Tongue (tissue), 2 donors: Measurements from ENCODE around the gene EPAS1. TPM values are rescaled to one million over a fixed set of nuclear protein-coding genes. Genes with fewer than 3 reads are reported as not detected.

Experiments
- DNase-seq: peaks from one replicate; pipeline ENCODE4 v3.0.0-alpha.2; 2015
- total RNA-seq: library from RNA; depleted of rRNA; stranded (reverse); fragments of >200 nt; gene quantifications from one replicate; pipeline ENCODE4 v1.2.3, GENCODE V29; 2014

EPAS1 gene
- 83.4 TPM for total RNA-seq

DNA sequence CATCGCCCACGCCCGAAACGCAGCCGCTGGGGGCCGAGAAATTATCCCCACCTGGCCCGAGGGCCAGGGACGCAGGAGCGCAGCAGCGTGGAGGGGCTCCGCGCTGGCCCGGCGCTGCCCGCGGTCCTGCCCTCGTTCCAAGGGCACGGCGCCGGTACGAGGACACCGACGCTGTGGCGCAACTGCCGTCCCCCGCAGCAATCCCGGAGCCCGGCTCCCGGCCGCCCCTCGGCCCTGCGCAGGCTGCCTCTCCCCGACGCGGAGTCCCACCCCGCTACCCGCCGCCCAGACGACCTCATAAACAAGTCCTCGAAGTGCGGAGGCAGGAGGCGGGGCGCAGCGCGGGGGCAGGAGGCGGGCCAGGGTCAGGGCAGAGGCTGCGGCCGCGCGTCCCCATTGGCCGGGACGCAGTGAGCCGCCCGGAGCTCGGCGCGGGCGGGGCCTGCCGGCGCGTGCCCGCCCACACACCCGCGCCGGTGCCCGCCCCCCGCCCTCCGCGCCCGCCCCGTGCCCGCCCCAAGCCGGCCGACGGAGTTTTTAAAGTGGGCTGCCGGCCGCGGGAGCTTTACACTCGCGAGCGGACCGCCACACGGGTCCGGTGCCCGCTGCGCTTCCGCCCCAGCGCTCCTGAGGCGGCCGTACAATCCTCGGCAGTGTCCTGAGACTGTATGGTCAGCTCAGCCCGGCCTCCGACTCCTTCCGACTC, at the start of gene EPAS1:
EPAS1 (plus strand) TSS at position 568 of the 706 bp plus-strand sequence. CDS start 505 bp downstream, outside the sequence.
- DNase-seq, result peak; percentile 81

DNA sequence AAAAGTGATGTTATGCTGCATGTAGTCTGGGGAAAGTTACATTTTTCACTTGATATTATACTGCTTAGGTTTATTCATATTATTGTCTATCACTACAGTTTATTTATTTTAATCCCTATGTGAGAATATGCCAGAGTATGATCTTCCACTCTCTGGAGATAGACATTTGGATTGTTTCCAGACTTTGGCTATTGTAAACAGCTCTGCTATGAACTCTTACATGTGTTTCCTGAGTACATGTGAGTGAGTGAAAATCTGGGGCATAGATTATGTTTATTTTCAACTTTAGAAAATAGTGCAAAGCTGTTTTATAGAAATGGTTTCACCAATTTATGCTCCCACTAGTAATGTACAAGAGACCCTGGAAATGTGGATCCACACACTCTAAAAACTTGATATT, 49.0 kb upstream of the EPAS1 start:
- DNase-seq, result peak; percentile 30

DNA sequence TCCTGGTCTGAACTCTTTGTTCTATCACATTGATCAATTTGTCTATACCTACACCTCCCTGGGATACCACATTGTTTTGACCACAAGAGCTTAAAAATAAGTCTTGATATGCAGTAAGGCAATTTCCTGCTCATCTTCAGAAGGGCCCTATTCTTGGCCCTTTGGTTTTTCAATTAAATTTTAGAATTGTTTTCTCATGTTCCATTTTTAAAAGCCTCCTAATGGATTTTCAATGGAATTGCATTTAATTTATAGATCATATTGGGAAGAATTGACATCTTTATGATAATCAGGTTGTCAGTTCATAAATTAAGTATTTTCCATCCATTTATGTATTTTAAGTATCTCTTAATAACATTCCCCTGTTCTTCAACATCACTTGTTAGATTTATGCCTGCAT, 47.6 kb upstream of the EPAS1 start:
- DNase-seq, result no peak

DNA sequence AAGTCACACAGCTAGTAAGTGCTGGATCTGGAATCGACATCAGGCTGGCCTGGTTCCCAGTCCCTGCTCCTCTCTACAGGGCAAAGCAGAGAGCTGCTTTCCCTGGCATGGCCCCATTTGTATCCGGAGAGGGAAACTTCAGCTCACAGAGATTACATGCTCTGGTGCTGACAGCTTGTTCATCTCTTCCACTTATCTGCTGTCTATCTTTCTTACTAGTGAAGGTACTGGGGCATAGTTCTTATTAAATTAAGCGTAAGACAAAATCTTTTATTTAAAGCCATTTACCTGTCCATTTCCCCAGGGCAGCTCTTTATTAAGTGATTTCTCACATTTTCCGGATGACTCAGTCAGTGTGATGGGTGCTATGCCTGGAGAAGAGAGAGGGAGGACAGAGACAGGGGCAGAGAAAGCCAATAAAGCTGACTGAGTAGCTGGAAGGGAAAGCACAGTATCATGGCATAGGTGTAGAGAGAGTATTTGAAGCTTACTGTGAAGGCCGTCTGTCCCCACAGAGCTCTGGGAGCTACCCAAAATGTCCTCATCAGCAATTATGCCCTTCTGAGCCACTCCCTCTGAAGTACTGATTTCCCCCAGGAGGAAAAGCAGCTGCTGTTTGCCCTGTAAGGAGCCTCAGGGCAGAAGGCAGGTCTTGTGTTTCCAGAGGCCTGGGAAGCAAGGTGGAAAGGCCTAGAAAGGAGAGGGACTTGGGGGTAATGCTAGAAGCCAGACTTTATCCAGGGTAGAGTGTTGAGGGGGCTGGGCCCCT, 44.1 kb upstream of the EPAS1 start:
- DNase-seq, result peak; percentile 78

DNA sequence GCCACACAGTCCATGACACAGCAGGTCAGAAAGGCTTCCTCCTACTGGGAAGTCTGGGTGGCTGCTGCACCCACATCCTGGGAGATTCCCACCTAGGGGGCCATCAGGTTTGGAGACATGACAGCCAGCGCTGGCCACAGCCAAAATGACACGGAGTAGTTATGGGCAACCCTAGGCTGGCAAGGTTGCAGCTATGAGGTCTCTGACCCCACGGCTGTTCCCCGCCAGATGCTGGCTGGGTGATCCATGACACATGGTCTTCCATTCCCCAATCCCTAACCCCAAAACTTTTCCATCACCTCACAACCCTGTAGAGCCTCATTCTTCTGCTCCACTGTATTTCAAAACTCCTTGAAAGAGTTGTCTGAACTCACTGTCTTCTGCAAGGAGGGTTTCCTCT, 42.7 kb upstream of the EPAS1 start:
- DNase-seq, result no peak

DNA sequence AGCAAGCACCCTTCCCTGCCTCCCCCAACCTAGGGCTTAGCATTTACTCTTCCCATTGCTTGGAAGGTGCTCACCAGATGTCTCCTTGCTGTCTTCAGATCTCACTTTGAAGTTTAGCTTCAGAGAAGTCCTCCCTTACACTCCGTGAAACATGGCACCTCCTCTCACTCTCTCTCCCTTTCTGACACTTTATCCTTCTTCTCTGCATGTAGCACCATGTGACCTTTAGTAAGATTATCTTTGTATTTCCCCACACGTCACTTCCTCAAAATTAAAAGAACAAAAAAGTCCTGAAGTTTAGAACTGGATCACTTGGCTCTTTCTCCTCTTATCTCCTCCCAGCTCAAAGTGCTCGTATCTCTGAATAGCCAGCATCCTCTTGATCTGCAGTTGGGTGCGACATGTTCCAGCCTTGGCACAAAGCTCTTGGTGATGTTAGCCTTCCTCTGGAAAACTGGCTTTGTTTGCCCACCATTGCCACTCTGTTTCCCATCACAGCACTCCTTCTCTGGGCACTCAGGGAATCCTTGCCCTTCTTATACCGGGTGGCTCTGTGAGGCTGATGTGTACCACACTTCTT, 40.6 kb upstream of the EPAS1 start:
- DNase-seq, result no peak

DNA sequence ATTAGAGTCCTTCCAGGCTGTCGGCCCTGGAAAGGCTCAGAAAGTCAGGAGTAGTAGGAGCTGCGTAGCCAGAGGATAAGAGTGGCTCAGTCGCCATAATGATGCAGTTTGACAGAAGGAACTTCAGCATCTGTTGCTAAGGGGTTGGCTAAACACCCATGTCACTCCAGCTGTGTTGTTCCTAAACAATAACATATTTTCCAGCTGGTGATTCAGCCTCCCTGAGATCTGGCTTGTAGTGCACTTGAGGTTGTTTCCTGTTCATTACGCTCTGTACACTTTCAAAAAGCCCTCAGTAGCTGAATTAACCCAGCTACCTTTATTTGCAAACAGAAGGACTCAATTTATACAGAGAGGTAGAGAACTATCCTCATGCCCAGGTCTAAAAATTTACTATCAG, 39.7 kb upstream of the EPAS1 start:
- DNase-seq, result peak; percentile 82

DNA sequence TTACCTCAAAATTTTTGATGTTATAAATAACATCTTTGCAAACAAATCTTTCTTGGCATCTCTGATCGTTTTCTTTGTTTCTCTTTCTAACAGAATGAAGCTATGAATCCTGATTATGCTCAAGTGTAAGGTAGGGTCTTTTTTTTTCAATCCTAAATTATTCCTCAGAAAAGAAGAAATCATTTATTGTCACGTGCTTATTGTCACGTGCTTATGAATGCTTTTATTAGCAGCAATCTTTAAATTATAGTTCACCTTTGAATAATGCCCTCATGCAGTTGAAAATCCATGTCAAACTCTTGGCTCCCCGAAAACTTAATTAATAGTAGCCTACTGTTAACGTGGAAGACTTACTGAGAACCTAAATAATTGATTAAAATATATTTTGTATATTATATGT, 39.2 kb upstream of the EPAS1 start:
- DNase-seq, result no peak

DNA sequence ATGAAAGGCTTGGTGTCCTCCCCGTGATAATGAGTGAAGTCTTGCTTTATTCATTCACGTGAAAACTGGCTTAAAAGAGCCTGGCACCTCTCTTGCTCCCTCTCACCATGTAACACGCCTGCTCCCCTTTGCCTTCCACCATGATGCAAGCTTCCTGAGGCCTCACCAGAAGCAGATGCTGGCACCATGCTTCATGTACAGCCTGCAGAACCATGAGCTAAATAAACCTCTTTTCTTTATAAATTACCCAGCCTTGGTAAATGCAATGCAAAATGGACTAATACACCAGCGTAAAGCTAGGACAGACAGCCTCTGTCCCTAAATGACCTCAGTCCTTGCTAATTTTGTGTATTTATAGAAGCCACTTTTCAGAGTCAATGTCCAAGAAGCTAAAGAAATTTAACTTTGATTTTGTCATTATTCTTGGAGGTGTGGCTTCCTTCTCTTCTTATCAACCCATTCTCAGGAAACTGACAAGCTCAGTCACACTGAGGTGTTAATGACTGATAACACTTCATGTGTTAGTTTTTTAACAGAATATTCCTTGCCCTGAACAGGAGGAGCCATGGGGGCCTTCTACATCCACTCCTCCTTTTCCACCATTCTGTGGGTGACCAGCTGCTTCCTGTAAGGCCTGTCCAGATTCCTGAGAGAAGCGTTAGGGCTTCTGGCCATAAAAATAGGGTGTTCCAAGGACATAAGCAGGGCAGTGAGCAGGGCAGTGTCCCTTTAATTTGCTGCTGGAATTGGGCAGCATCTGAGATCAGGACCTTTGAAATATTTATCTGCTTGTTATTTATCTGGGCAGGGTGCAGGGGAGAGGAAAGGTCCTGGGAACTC, 38.0 kb upstream of the EPAS1 start:
- no peak for DNase-seq

DNA sequence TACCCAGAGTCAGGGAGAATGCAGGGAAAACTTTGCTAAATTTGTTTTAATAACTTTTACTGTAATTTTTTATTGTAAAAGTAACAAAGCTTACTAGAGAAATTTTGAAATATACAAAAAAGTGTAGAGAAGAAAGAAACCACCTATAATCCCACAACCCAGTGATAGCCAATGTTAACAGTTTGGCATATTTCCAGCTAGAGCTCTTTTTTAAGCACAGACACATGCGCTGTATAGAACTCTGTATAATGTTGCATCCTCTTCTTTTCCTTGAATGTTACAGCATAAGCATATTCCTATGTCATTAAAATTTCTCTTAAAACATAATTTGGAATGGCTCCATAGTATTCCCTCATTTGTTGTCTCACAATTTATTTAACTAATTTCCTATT, 37.4 kb upstream of the EPAS1 start:
- no peak for DNase-seq

DNA sequence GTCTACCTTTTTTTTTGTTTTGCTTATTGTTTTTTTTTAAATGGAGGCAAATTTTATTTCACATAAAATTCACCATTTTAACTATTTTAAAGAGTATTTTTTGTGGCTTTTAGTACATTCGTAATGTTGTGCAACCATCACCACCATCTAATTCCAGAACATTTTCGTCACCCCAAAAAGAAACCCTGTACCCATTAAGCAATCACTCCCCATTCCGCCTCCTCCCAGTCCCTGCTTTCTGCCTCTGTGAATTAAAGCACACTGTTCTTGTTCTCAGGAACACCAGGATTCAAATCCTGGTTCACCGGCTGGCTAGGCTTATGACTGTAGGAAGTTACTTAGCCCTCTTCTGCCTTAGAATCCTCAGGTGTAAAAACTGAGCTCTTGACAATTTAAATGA, 36.9 kb upstream of the EPAS1 start:
- no peak for DNase-seq

DNA sequence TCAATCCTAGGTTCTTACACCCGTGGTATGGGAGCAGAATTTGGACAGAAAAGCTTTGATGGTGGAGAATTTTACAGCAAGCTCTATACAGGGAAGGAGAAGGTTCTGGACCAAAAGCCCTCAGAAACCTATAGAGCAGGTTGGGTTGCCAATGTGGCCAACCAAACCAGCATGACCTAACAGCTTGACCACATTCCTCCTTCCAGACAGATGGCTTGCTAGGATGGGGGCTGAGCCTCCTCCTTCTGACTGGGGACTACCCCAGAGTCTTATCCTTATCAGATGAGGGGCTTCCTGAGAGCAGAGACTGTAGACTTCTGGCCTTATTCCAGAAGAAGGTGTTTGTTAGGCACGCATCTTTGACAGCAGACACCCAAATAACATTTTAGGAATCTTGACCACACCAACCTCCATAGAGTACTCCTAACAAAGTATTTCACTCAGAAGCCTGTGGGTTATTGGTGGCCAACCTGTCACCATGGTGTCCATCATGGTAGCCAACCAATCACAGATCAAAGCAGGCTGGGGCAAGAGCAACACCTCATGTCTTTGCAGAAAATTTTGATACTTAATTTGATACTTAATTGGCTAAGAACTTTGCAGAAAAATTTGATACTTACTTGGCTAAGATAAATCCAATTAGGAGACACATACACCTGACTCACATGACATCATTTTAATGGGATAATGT, 34.8 kb upstream of the EPAS1 start:
- no peak for DNase-seq

DNA sequence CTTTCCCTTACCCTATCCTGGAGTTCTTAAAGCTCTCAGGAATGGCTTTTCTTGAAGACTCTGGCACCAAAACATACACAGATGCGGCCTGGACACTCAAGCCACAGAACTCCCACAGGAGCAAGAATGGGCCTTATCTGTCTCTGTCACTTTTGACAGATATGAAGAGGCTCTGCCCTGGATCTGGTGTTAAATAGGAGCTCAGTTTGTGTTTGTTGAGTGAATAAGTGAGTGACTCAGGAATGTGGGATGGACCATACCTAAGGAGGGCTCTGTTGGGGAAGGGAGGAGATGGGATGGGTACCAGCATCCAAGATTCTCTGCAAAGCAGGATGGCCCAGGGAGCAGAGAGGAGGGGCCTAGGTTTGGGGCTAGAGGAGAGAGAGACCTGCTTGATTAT, 33.9 kb upstream of the EPAS1 start:
- no peak for DNase-seq

DNA sequence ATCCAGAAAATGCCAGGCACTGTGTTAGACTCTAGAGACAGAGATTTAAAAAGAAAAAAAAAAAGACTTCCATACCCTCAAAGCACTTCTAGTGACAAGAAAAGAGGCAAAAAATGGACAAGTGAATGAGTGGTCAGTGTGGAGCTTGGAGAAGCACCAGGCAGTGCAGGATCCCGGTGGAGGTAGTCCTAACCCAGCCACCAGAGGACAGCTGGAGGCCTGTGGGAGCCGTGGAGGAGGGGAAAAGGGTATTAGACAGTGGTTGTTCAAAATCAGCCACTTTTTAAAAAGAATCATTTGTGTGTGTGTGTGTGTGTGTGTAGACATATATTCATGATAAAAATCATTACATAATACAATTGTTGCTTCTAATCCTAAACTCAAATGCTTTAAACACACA, 32.8 kb upstream of the EPAS1 start:
- no peak for DNase-seq

DNA sequence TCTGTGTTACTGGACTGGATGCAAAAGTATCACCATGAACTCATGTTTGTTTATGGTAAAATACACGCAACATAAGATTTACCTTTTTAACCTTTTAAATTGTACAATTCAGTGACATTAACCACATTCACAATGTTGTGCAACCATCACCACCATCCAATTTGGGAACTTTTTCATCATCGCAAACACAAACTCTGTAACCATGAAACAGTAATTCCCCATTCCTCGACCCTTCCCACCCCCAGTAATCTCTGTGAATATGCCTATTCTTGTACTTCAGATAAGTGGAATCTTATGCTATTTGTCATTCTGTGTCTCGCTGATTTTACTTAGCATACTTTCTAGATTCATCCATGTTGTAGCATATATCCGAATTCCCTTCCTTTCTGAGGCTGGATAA, 31.1 kb upstream of the EPAS1 start:
- no peak for DNase-seq

DNA sequence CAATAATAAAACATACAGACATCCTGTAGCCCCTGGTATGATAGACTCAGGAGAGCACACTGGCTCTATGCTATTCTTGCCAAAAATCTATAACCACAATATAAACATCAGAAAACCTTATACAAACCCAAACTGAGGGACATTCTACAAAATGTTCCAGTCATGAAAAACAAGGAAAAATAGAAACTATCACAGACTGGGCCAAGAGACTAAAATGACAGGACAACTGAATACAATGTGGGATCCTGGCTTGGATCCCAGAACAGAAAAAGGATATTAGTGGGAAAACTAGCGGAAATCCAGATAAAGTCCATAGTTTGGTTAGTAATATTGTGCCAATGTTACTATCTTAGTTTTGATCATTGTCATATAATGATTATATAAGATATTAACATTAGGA, 29.6 kb upstream of the EPAS1 start:
- peak; percentile 79 for DNase-seq

DNA sequence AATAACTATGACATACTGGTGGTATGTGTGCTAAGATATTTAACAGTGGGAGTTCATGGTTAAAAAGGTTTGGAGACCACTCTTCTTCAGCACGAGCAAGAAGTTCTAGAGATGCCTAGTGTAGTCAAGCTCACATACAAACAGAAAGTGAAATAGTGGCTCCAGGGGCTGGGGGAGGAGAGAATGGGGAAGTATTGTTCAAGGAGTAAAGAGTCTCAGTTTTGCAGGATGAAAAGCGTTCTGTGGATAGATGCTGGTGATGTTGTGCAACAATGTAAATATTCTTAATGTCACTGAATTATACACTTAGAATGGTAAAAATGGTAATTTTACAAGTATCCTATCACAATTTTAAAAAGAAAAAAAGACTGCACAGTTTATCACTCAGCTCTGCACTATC, 29.0 kb upstream of the EPAS1 start:
- DNase-seq, result no peak

DNA sequence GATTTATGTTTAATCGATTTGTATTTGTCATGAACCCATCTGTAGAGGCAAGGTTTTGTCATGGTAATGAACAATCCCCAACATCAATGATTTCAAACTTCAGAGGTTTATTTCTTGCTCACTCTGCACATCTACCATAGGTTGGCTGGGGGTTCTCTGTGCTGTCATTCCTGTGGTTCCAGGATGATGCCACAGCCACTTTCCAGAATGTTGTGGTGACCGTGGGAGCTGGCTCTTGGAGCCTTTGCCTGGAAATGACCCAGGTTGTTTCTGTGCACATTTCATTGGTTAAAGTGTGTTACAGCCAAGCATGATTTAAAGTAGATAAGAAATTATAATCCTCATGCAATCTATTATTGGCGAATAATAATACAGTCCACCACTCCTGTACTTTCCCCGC, 28.2 kb upstream of the EPAS1 start:
- DNase-seq, result no peak

DNA sequence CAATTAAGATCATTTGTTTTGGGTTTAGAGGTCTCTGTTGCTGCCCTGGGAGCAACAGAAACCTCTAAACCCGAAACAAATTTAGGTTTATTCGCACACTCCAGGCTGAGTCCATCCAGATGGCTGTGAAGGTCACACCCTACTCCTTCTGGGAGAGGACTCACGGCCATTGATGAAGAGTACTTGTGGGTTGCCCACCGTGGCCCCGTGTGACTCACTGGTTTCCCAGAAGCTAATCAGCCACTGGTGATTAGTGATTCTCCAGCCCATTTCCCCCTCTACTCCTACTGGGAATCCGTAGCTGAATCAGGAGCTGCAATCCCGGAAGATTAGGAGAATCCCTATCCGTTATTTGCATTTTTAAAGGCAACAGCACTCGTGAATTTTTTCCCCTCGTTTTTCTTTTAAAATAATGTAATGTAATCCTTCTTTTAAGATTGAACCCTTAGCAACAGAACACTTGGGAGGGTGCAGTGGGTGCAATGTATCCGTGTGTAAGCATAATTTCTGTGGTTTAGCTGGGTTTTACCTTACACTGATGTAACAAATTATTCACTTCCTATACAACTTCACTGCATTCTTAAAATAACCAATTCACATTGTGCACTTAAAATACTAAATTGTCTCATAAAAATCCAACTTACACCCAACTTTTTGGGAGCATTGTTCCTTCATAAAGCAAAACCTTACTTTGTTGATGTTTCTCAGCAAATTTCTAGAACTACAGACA, 27.5 kb upstream of the EPAS1 start:
- DNase-seq, result peak; percentile 57

DNA sequence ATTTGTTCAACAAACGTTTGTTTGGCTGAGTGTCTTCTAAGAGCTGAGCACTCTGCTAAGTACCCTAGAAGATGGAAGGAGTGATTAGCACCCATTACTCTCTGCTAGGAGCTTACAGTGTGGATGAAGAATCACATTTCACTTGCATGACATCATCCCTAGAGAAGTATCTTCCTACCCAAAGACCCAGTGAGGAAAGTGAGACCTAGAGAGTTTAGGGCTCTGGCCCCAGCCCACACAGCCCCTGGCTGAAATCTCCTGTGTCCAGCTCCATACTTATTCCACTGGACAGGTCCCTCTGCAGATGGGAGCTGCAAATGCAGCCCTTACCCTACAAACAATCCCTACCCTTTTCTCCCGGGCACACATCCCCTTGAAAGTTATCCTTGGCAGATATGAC, 26.8 kb upstream of the EPAS1 start:
- DNase-seq, result no peak

DNA sequence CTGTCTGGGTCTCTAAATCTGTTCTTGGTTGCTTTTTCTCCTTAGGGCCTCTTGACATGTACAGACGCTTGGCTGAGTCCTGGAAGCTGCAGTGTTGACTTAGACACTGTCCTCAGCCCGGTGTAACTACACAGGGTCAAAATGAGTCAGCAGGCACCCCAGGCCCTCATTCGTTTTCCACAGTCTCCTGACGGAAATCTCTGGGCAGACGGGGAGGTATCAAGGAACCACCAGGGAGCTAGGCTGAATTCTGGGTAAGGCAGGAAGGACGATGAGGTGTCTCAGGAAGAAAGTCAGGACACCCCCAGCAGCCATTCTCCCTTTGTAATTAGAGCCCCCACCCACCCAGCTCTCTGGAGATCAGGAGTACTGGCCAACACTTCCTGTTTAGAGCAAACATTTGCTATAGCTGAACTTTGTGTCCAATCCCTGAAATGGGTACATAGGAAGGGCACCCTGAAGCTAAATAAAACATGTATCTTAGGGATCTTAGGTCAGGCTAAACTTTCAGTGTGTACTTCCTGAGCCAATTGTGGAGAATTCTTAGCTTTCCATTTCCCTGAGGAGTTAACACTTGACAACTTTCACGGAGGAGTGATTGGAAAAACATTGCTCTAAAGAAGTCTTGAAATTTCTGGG, 23.9 kb upstream of the EPAS1 start:
- no peak for DNase-seq
